GM12891 (cell line): ENCODE measurements around the gene SNTB2.

Experiments used
- POLR2A ChIP-seq: IDR thresholded peaks from 2 replicates; pipeline ENCODE4 v1.6.1; 2011; ENCODE audit warnings: low read depth, low read length, control low read depth
- POLR2AphosphoS5 ChIP-seq: IDR thresholded peaks from 2 replicates; pipeline ENCODE4 v1.6.1; 2011; ENCODE audit warnings: low read depth, low read length, control low read depth
- SPI1 ChIP-seq: IDR thresholded peaks from 2 replicates; pipeline ENCODE4 v1.6.1; 2011; ENCODE audit warnings: low read depth, low read length, control low read depth
- TAF1 ChIP-seq: IDR thresholded peaks from 2 replicates; pipeline ENCODE4 v1.6.1; 2011; ENCODE audit warnings: low read depth, low read length, control low read depth

GRCh38 chr16:69319381-69319780 is 132.4 kb downstream of the SNTB2 start:
- TF ChIP-seq POLR2A (no peak), TAF1 (no peak), POLR2AphosphoS5 (no peak), SPI1 (no peak)
